Measurements from ENCODE around the gene ING4. TPM values are rescaled to one million over a fixed set of nuclear protein-coding genes. Genes with fewer than 3 reads are reported as not detected.

Gene ING4
- total RNA-seq, 1 experiment from 2014 or later: 15.2 TPM

- BruUV-seq (replicated peaks): no TSS peak
- ChIA-PET POLR2A (interaction anchor here (0.7 to 2.7 kb wide), 11 partner anchors 18 to 267 kb away, joined by 3 to 8 read pairs (median 5); partner anchors contain the start of genes COPS7A, NOP2, SPSB2 and TAPBPL), CTCF (interaction anchor here (0.9 to 1.5 kb wide), 5 partner anchors 16 to 66 kb away, joined by 3 to 4 read pairs (median 3); no protein-coding TSS in a partner anchor)
- H3K36me3 Mint-ChIP-seq (ENCODE audit: insufficient read depth, unreplicated experiment): peaks cover 40% of the 10 kb centered on the region
- peak; percentile 24 for DNase-seq (ENCODE audit: unreplicated experiment)
- no peaks in the 10 kb centered on the region for H3K9me3 Mint-ChIP-seq (ENCODE audit: unreplicated experiment)
- H3K4me3 Mint-ChIP-seq (ENCODE audit: unreplicated experiment): no peak overlapping the region
- H3K27me3 Mint-ChIP-seq (ENCODE audit: insufficient read depth, unreplicated experiment): no peaks in the 10 kb centered on the region
- no peak for TF ChIP-seq CTCF (IDR thresholded peaks at IDR 0.05; ENCODE audit: unreplicated experiment)
- H3K27ac Mint-ChIP-seq (ENCODE audit: low read depth, unreplicated experiment): peak overlapping the region; percentile 82
- H3K4me1 Mint-ChIP-seq (ENCODE audit: insufficient read depth, unreplicated experiment): peaks cover 30% of the 10 kb centered on the region
- intact Hi-C loops (cut with micrococcal nuclease): no loop called here
Observed at GRCh38 chr12:6606331-6607131, 56.4 kb downstream of the ING4 start.

GRCh38 chr12:6605421-6606330, 57.2 kb downstream of the ING4 start:
- peaks cover 29% of the 10 kb centered on the region for H3K4me1 Mint-ChIP-seq (ENCODE audit: insufficient read depth, unreplicated experiment)
- H3K9me3 Mint-ChIP-seq (ENCODE audit: unreplicated experiment): no peaks in the 10 kb centered on the region
- peaks cover 48% of the 10 kb centered on the region for H3K36me3 Mint-ChIP-seq (ENCODE audit: insufficient read depth, unreplicated experiment)
- no peak overlapping the region for H3K4me3 Mint-ChIP-seq (ENCODE audit: unreplicated experiment)
- ChIA-PET POLR2A (interaction anchor here (0.6 to 2.7 kb wide), 20 partner anchors 8 to 320 kb away, joined by 3 to 8 read pairs (median 4); partner anchors contain the start of genes CDCA3, COPS7A, LPAR5 and NOP2), CTCF (interaction anchor here (0.6 to 1.5 kb wide), 8 partner anchors 17 to 110 kb away, joined by 3 to 4 read pairs (median 3); partner anchors contain the start of gene ZNF384)
- DNase-seq (ENCODE audit: unreplicated experiment): peak; percentile 59
- no peaks in the 10 kb centered on the region for H3K27me3 Mint-ChIP-seq (ENCODE audit: insufficient read depth, unreplicated experiment)
- H3K27ac Mint-ChIP-seq (ENCODE audit: low read depth, unreplicated experiment): peak overlapping the region; percentile 82
- TF ChIP-seq CTCF (IDR thresholded peaks at IDR 0.05; ENCODE audit: unreplicated experiment): no peak
- BruUV-seq (replicated peaks): TSS peak; percentile 24
- intact Hi-C loops (cut with micrococcal nuclease): no loop called here

GRCh38 chr12:6604259-6605029, 58.5 kb downstream of the ING4 start:
- peaks cover 29% of the 10 kb centered on the region for H3K4me1 Mint-ChIP-seq (ENCODE audit: insufficient read depth, unreplicated experiment)
- peak overlapping the region; percentile 82 for H3K27ac Mint-ChIP-seq (ENCODE audit: low read depth, unreplicated experiment)
- H3K4me3 Mint-ChIP-seq (ENCODE audit: unreplicated experiment): no peak overlapping the region
- intact Hi-C loops (cut with micrococcal nuclease): no loop called here
- no peaks in the 10 kb centered on the region for H3K27me3 Mint-ChIP-seq (ENCODE audit: insufficient read depth, unreplicated experiment)
- H3K36me3 Mint-ChIP-seq (ENCODE audit: insufficient read depth, unreplicated experiment): peaks cover 61% of the 10 kb centered on the region
- H3K9me3 Mint-ChIP-seq (ENCODE audit: unreplicated experiment): no peaks in the 10 kb centered on the region
- ChIA-PET CTCF (interaction anchor here (0.6 to 2.4 kb wide), 16 partner anchors 9 to 284 kb away, joined by 3 to 11 read pairs (median 3); partner anchors contain the start of genes GAPDH and ZNF384), POLR2A (interaction anchor here (0.6 to 2.7 kb wide), 8 partner anchors 16 to 162 kb away, joined by 3 to 7 read pairs (median 4); partner anchors contain the start of genes COPS7A, GAPDH, NOP2 and PTMS)
- no TSS peak for BruUV-seq (replicated peaks)
- no peak for TF ChIP-seq CTCF (IDR thresholded peaks at IDR 0.05; ENCODE audit: unreplicated experiment)
- DNase-seq (ENCODE audit: unreplicated experiment): no peak
